Glutamatergic neuron (in vitro differentiated cells): ENCODE measurements around the gene ANKH. TPM values are rescaled to one million over a fixed set of nuclear protein-coding genes. Genes with fewer than 3 reads are reported as not detected.

Experiments used
- DNase-seq: peaks from one replicate; pipeline ENCODE4 v3.0.0; 2022
- H3K27ac Mint-ChIP-seq: one replicate; pipeline ENCODE4 v1.8.0; 2020; ENCODE audit warnings: mild to moderate bottlenecking, mixed read lengths, inconsistent platforms; ENCODE audit not compliant: unreplicated experiment
- H3K27me3 Mint-ChIP-seq: one replicate; pipeline ENCODE4 v1.8.0; 2020; ENCODE audit warnings: mild to moderate bottlenecking, moderate library complexity, mixed read lengths, inconsistent platforms; ENCODE audit not compliant: unreplicated experiment
- H3K36me3 Mint-ChIP-seq: one replicate; pipeline ENCODE4 v1.8.0; 2020; ENCODE audit warnings: mild to moderate bottlenecking, mixed read lengths, inconsistent platforms; ENCODE audit not compliant: unreplicated experiment
- H3K4me1 Mint-ChIP-seq: one replicate; pipeline ENCODE4 v1.8.0; 2020; ENCODE audit warnings: mild to moderate bottlenecking, low read depth, mixed read lengths, inconsistent platforms; ENCODE audit not compliant: unreplicated experiment
- H3K4me3 Mint-ChIP-seq: one replicate; pipeline ENCODE4 v1.8.0; 2020; ENCODE audit warnings: mild to moderate bottlenecking, mixed read lengths, inconsistent platforms; ENCODE audit not compliant: unreplicated experiment
- H3K9me3 Mint-ChIP-seq: one replicate; pipeline ENCODE4 v1.8.0; 2020; ENCODE audit warnings: mild to moderate bottlenecking, moderate library complexity, mixed read lengths, inconsistent platforms; ENCODE audit not compliant: unreplicated experiment
- CTCF ChIP-seq: fragments of 200-600 bp; sonication (generic); IDR thresholded peaks from one replicate; pipeline ENCODE4 v1.5.0; 2021; ENCODE audit not compliant: partially characterized antibody, unreplicated experiment
- total RNA-seq: library from RNA; stranded (reverse); fragmentation: NEBNext Ultra II Directional; extraction: Animal tissue kit (Norgen Biotek cat#: 25700); gene quantifications from one replicate; pipeline ENCODE4 v1.2.1, GENCODE V29; 2021; ENCODE audit not compliant: unreplicated experiment

Gene ANKH
- total RNA-seq, 1 donor from 2014 or later: 83.3 TPM

GRCh38 chr5:14741131-14741530 is 130.4 kb downstream of the ANKH start:
- no peak for TF ChIP-seq CTCF
- peaks cover 7% of the 10 kb centered on the region for H3K27me3 Mint-ChIP-seq
- peak overlapping the region; percentile 35 for H3K4me3 Mint-ChIP-seq
- DNase-seq: peak; percentile 86
- peak overlapping the region; percentile 92 for H3K27ac Mint-ChIP-seq
- peaks cover 64% of the 10 kb centered on the region for H3K4me1 Mint-ChIP-seq
- peaks cover 24% of the 10 kb centered on the region for H3K9me3 Mint-ChIP-seq
- no peaks in the 10 kb centered on the region for H3K36me3 Mint-ChIP-seq

- H3K27ac Mint-ChIP-seq: peak overlapping the region; percentile 92
- no peak for TF ChIP-seq CTCF
- DNase-seq: no peak
- H3K4me3 Mint-ChIP-seq: peak overlapping the region; percentile 1
- H3K36me3 Mint-ChIP-seq: no peaks in the 10 kb centered on the region
- peaks cover 60% of the 10 kb centered on the region for H3K4me1 Mint-ChIP-seq
- H3K9me3 Mint-ChIP-seq: peaks cover 24% of the 10 kb centered on the region
- peaks cover 9% of the 10 kb centered on the region for H3K27me3 Mint-ChIP-seq
Observed at GRCh38 chr5:14739981-14740380, 131.6 kb downstream of the ANKH start.

GRCh38 chr5:14739538-14739937 is 132.0 kb downstream of the ANKH start:
- Mint-ChIP-seq H3K36me3 (no peaks in the 10 kb centered on the region), H3K27me3 (peaks cover 9% of the 10 kb centered on the region), H3K4me1 (peaks cover 58% of the 10 kb centered on the region), H3K27ac (peak overlapping the region; percentile 39), H3K4me3 (peak overlapping the region; percentile 1), H3K9me3 (peaks cover 24% of the 10 kb centered on the region)
- no peak for DNase-seq
- no peak for TF ChIP-seq CTCF

GRCh38 chr5:14738050-14738449 is 133.5 kb downstream of the ANKH start:
- H3K4me1 Mint-ChIP-seq: peaks cover 51% of the 10 kb centered on the region
- H3K4me3 Mint-ChIP-seq: no peak overlapping the region
- peaks cover 20% of the 10 kb centered on the region for H3K9me3 Mint-ChIP-seq

GRCh38 chr5:14737291-14737690 is 134.3 kb downstream of the ANKH start:
- Mint-ChIP-seq H3K9me3 (peaks cover 14% of the 10 kb centered on the region), H3K4me3 (no peak overlapping the region), H3K27ac (no peak overlapping the region), H3K27me3 (peaks cover 6% of the 10 kb centered on the region), H3K36me3 (no peaks in the 10 kb centered on the region), H3K4me1 (peaks cover 48% of the 10 kb centered on the region)
- no peak for TF ChIP-seq CTCF
- no peak for DNase-seq

More at GRCh38 chr5:14738050-14738449, 133.5 kb downstream of the ANKH start:
- H3K36me3 Mint-ChIP-seq: no peaks in the 10 kb centered on the region
- no peak for TF ChIP-seq CTCF
- peaks cover 8% of the 10 kb centered on the region for H3K27me3 Mint-ChIP-seq
- DNase-seq: no peak
- peak overlapping the region; percentile 80 for H3K27ac Mint-ChIP-seq
